GM21723 (cell line): Measurements from ENCODE around the gene KCTD18.

Source experiments
- ATAC-seq: cut with Tn5 transposase; IDR thresholded peaks from one replicate; pipeline ENCODE4 v1.9.1; 2021; ENCODE audit warnings: mild to moderate bottlenecking, moderate library complexity; ENCODE audit not compliant: unreplicated experiment

The KCTD18 gene

GRCh38 chr2:200486529-200486928, 23.3 kb downstream of the KCTD18 start:
- no peak for ATAC-seq

- ATAC-seq = no peak
These were observed 24.9 kb downstream of the KCTD18 start for GRCh38 chr2:200484934-200485333.

GRCh38 chr2:200483729-200484198, 26.1 kb downstream of the KCTD18 start:
- no peak for ATAC-seq

GRCh38 chr2:200482194-200482593, 27.7 kb downstream of the KCTD18 start:
- no peak for ATAC-seq

GRCh38 chr2:200479692-200480265, 30.1 kb downstream of the KCTD18 start:
- no peak for ATAC-seq

GRCh38 chr2:200477667-200478131, 32.2 kb downstream of the KCTD18 start:
- no peak for ATAC-seq

- no peak for ATAC-seq
These were observed 33.0 kb downstream of the KCTD18 start for GRCh38 chr2:200476836-200477235.

- no peak for ATAC-seq
These were observed 34.1 kb downstream of the KCTD18 start for GRCh38 chr2:200475795-200476194.

GRCh38 chr2:200472853-200473464, 36.9 kb downstream of the KCTD18 start:
- no peak for ATAC-seq

GRCh38 chr2:200471928-200472645, 37.8 kb downstream of the KCTD18 start:
- peak; percentile 6 for ATAC-seq

- peak; percentile 79 for ATAC-seq
These were observed 38.5 kb downstream of the KCTD18 start for GRCh38 chr2:200471324-200471848.

- no peak for ATAC-seq
These were observed 39.6 kb downstream of the KCTD18 start for GRCh38 chr2:200470230-200470629.

GRCh38 chr2:200469708-200470211, 40.1 kb downstream of the KCTD18 start:
- ATAC-seq = no peak

GRCh38 chr2:200467806-200468681, 41.8 kb downstream of the KCTD18 start:
- no peak for ATAC-seq

- ATAC-seq = no peak
These were observed 43.1 kb downstream of the KCTD18 start for GRCh38 chr2:200466425-200467418.

- ATAC-seq = no peak
These were observed 46.4 kb downstream of the KCTD18 start for GRCh38 chr2:200463452-200463851.

GRCh38 chr2:200461846-200462710, 47.8 kb downstream of the KCTD18 start:
- ATAC-seq = no peak

GRCh38 chr2:200459101-200459500, 50.8 kb downstream of the KCTD18 start:
- no peak for ATAC-seq
